HUES6 (cell line): ENCODE measurements around the gene PARN.
"Not testable (repeated sequence)": the region's sequence is repeated elsewhere in the genome, so short reads cannot be mapped to it uniquely, and the experiment has no call there.

Experiments
- H3K27ac ChIP-seq: 2 replicates; pipeline ENCODE4 v1.7.0; 2013; ENCODE audit warnings: low read depth, mild to moderate bottlenecking, low read length, inconsistent platforms
- H3K27me3 ChIP-seq: 2 replicates; pipeline ENCODE4 v1.6.1; 2013; ENCODE audit warnings: low read length; ENCODE audit not compliant: control insufficient read depth, insufficient read depth
- H3K36me3 ChIP-seq: 2 replicates; pipeline ENCODE4 v1.6.1; 2013; ENCODE audit warnings: low read length; ENCODE audit not compliant: control insufficient read depth, insufficient read depth
- H3K4me1 ChIP-seq: 2 replicates; pipeline ENCODE4 v1.6.1; 2013; ENCODE audit warnings: low read length; ENCODE audit not compliant: control insufficient read depth, insufficient read depth
- H3K4me3 ChIP-seq: 2 replicates; pipeline ENCODE4 v1.5.1; 2013; ENCODE audit warnings: low read depth, low read length
- H3K9ac ChIP-seq: one replicate; pipeline ENCODE4 v1.6.1; 2013; ENCODE audit warnings: mild to moderate bottlenecking, low read length
- H3K9me3 ChIP-seq: 2 replicates; pipeline ENCODE4 v1.6.1; 2013; ENCODE audit warnings: low read depth, low read length; ENCODE audit not compliant: control insufficient read depth, insufficient read depth

PARN gene

DNA sequence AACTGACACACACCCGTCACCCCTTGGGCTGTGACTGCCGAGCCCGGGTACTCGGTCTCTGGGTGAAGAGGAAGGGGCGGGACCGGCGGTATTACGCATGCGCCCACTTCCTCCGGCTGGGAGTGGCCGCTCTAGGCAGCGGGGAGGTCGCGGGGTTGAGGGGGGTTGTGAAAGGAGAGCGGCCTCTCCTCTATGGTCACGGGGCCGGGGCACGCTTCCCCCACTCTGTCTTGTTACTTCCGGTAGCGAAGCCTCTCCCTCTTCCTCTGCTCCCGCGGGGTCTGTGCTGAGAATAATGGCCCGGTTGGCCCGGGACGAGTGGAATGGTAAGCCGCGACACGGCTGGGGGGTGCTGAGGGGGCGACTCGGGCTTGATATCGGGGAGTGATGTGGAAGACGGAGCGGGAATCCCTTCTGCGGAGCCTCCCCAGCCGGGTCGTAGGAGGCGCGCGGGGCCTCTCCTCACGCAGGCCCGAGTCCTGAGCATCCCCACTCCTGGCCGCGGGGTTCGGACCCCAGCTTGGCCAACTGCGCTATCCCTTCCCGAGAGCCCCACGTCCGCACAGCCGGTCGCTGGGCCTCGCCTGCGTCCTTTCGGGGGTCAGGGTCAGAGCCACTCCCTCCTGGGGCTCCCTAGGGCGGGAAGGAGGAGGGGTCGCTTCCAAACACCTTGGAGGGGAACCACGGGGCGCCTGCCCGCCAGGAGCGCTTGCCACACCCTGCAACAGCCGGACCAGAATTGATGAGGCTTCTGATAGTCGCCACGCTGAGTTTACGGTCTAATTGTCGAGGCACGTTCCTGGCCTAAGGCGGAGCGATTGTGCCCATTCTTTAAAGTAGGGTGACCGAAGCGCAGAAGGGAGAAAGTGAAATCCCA, 2.9 kb upstream of the PARN start, which contains the start of gene BFAR:
Gene BFAR, plus strand, starts transcription at position 259 of the 877 bp plus-strand sequence. CDS start 11,396 bp downstream, outside the sequence.
- H3K9ac ChIP-seq: peak within 1 kb of the TSS; percentile 91
- peaks cover 10% of the 10 kb centered on the region for H3K36me3 ChIP-seq
- peak within 1 kb of the TSS; percentile 89 for H3K27ac ChIP-seq
- peaks cover 36% of the 10 kb centered on the region for H3K4me1 ChIP-seq
- H3K4me3 ChIP-seq: peak within 1 kb of the TSS; percentile 86
- H3K9me3 ChIP-seq: no peaks in the 10 kb centered on the region
- no peaks in the 10 kb centered on the region for H3K27me3 ChIP-seq

DNA sequence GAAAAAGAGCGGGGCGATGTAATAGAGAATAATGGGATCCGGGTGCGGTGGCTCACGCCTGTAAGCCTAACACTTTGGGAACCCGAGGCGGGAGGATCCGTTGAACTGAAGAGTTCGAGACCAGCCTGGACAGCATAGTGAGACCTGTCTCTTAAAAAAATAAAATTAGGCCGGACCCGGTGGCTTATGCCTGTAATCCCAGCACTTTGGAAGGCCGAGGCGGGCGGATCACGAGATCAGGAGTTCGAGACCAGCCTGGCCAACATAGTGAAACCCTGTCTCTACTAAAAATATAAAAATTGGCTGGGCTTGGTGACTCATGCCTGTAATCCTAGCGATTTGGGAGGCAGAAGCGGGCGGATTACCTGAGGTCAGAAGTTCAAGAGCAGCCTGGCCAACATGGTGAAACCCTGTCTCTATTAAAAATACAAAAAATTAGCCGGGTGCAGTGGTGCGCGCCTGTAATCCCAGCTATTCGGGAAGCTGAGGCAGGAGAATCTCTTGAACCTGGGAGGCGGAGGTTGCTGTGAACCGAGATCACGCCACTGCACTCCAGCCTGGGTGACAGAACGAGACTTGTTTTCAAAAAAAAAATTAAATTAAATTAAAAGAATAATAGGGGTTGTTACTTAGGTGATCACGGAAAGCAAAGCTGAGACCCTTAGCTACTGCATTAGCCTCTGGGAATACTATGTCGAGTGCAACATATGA, 715 bp upstream of the PARN start:
- H3K27ac ChIP-seq: peak overlapping the region; percentile 50; the same call in 1 of the 2 replicates
- not testable (repeated sequence) for H3K9me3 ChIP-seq, H3K27me3 ChIP-seq
- H3K4me3 ChIP-seq: peak overlapping the region; percentile 89
- H3K9ac ChIP-seq: peak overlapping the region; percentile 74
- H3K36me3 ChIP-seq: peaks cover 29% of the 10 kb centered on the region
- peaks cover 24% of the 10 kb centered on the region for H3K4me1 ChIP-seq

DNA sequence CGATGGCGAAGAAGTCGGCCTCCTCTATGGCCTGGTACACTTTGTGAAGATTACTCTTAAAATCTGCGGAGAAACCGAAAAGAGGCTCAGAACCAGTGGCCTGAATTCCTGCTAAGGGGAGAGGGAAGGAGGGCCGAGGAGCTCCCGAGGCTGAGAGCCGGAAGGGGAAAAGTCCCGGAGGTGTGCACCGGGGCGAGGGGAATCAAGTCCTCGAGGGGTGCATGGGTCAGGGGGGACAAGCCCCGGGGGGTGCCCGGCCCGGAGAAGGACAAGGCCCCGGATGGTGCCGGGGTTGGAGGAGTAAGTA, 495 bp downstream of the PARN start:
- Histone ChIP-seq H3K4me3 (peak overlapping the region; percentile 89), H3K36me3 (peaks cover 40% of the 10 kb centered on the region), H3K27ac (peak overlapping the region; percentile 95), H3K4me1 (peaks cover 13% of the 10 kb centered on the region), H3K9ac (peak overlapping the region; percentile 97), H3K9me3 (no peaks in the 10 kb centered on the region), H3K27me3 (no peaks in the 10 kb centered on the region)

DNA sequence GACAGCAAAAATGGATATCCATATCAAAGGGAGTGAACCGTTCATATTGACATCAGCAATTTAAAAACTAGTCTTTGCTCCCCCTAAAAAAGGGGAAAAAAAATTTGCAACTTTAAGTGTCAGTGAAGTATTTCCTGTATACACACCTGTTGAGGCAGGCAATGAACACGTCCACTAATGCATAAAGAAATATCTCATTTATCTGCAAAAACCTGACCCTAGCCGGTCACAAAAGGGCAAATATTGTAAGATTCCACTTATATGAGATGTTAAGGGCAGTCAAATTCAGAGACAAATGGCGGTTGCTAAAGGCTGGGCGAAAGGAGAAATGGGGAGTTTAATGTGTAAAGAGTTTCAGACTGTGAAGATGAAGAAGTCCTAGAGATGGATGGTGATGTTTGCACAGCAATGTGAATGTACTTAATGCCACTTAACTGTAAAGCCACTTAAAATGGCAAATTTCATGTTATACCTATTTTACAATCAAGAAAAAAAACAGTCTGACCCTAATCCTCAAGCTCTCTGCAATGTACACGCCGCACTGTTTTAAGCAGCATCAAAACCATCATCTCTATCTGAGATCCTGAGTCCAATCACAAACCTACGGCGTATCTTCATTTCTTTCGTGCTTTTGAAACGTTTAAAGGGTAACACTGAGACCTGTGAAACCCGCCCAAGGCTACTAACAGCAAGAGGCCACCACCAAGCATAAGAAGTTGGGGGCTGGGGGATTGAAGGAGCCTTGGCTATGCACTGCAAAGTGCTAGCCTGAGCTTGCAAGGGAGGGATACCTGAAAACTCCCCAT, 1.1 kb downstream of the PARN start:
- Histone ChIP-seq H3K9me3 (no peaks in the 10 kb centered on the region), H3K4me3 (peak overlapping the region; percentile 89), H3K4me1 (peaks cover 8% of the 10 kb centered on the region), H3K36me3 (peaks cover 46% of the 10 kb centered on the region), H3K27me3 (no peaks in the 10 kb centered on the region), H3K9ac (peak overlapping the region; percentile 97), H3K27ac (peak overlapping the region; percentile 95)

DNA sequence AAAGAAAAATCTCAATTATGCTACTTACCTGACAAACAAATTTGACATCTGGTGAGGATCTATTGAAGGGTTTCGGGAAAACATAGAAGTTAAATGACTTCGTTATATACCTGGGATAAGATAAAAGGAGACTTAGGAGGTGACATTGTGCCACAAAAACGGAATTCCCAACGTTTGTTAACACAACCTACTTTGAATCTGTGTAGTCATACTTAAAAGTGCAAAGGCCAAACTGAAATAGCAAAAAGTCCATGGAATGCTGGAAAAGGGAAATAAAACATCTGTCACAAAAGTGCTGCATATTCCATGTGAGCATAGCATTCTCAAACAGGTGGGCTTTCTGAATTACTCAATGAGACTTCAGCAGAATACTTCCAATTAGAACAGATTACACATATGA, 3.0 kb downstream of the PARN start:
- Histone ChIP-seq H3K4me3 (no peak overlapping the region), H3K4me1 (peaks cover 8% of the 10 kb centered on the region), H3K9ac (no peak overlapping the region), H3K9me3 (no peaks in the 10 kb centered on the region), H3K27ac (no peak overlapping the region), H3K27me3 (no peaks in the 10 kb centered on the region), H3K36me3 (peaks cover 63% of the 10 kb centered on the region)

DNA sequence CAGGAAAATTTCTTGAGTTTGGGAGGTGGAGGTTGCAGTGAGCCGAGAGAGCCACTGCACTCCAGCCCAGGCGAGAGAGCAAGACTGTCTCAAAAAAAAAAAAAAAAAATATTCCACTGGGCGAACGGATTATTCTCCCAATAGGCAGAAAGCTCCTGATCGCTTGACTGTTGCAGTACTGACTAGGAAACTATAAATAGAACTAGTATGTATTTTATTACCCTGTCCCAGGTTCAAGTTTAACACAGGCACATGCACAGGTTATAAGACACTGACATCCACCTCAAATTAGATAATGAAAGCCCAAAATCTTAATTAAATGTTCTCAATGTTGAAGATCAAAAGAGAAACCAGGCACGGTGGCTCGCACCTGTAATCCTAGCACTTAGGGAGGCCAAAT, 11.5 kb downstream of the PARN start:
- H3K36me3 ChIP-seq: peaks cover 82% of the 10 kb centered on the region
- H3K27ac ChIP-seq: no peak overlapping the region
- no peak overlapping the region for H3K9ac ChIP-seq
- H3K27me3 ChIP-seq: no peaks in the 10 kb centered on the region
- no peaks in the 10 kb centered on the region for H3K9me3 ChIP-seq
- H3K4me3 ChIP-seq: no peak overlapping the region
- no peaks in the 10 kb centered on the region for H3K4me1 ChIP-seq

DNA sequence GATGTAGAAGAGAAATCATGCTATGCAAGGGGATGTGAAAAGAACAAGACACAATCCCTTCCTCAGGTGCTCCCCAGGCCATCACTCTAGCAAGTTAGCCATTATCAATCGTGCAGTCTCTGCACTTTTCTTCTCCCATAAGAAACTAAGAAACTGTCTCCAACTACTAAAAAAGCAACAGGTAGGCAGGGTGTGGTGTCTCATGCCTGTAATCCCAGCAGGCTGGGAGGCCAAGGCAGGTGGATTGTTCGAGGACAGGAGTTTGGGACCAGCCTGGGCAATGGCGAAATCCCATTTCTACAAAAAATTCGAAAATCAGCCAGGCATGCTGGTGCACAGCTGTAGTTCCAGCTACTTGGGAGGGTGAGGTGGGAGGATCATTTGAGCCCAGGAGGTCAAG, 13.8 kb downstream of the PARN start:
- Histone ChIP-seq H3K36me3 (peaks cover 75% of the 10 kb centered on the region), H3K4me1 (no peaks in the 10 kb centered on the region), H3K27ac (no peak overlapping the region), H3K9me3 (no peaks in the 10 kb centered on the region), H3K9ac (no peak overlapping the region), H3K27me3 (no peaks in the 10 kb centered on the region), H3K4me3 (no peak overlapping the region)

DNA sequence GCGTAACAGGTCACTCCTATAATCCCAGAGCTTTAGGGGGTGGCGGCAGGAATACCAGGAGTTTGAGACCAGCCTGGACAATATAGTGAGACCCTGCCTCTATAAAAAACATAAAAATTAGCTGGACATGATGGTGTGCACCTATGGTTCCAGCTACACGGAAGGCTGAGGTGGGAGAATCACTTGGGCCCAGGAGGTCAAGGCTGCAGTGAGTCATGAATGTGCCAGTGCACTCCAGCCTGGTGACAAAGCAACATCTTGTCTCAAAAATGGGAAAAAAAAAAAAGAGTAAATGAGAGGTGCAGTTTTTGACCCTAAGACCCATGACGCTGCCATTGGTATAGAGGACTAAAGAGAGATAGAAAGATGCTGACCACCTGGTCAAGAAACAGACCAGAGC, 16.1 kb downstream of the PARN start:
- Histone ChIP-seq H3K36me3 (peaks cover 81% of the 10 kb centered on the region), H3K9ac (no peak overlapping the region), H3K4me3 (no peak overlapping the region), H3K27ac (no peak overlapping the region), H3K27me3 (no peaks in the 10 kb centered on the region), H3K9me3 (no peaks in the 10 kb centered on the region), H3K4me1 (0 out of 2 replicates have a peak, but pooled peaks cover 7% of the 10 kb centered on the region)

DNA sequence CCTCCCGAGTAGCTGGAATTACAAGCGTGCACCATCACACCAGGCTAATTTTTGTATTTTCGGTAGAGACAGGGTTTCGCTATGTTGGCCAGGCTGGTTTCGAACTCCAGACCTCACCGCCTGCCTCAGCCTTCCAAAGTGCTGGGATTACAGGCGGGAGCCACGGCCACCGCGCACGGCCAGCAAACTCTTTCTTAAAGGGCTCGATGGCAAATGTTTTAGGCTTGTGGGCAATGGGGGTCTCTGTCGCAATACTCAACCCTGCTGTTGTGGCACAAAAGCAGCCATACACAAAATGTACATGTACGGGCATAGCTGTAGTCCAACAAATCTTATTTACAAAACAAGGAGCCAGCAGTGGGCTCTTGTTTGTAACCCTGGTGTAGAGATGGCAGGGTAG, 18.4 kb downstream of the PARN start:
- Histone ChIP-seq H3K4me1 (peaks cover 13% of the 10 kb centered on the region; the same call in 1 of the 2 replicates), H3K36me3 (peaks cover 87% of the 10 kb centered on the region), H3K9ac (no peak overlapping the region), H3K4me3 (no peak overlapping the region), H3K9me3 (no peaks in the 10 kb centered on the region), H3K27me3 (no peaks in the 10 kb centered on the region), H3K27ac (no peak overlapping the region)

DNA sequence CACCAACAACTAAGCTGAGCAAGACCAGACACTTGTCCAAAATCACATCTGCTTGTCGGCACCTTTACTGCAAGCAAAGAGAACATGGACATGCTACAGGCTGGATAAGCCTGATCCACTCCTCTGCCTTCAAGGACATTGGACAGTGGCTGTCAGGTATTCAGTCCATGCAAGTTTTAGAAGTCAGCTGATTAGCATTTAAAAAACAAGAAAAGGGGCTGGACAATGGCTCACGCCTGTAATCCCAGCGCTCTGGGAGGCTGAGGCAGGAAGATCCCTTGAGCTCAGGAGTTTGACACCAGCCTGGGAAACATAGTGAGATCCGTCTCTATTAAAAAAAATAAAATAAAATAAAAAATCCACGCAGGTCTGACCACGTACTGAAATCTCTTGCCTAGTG, 20.3 kb downstream of the PARN start:
- Histone ChIP-seq H3K27ac (no peak overlapping the region), H3K27me3 (no peaks in the 10 kb centered on the region), H3K4me3 (no peak overlapping the region), H3K9ac (no peak overlapping the region), H3K4me1 (peaks cover 13% of the 10 kb centered on the region; the same call in 1 of the 2 replicates), H3K9me3 (no peaks in the 10 kb centered on the region), H3K36me3 (peaks cover 87% of the 10 kb centered on the region)
